ENCODE measurements around the gene TGM5.

DNA sequence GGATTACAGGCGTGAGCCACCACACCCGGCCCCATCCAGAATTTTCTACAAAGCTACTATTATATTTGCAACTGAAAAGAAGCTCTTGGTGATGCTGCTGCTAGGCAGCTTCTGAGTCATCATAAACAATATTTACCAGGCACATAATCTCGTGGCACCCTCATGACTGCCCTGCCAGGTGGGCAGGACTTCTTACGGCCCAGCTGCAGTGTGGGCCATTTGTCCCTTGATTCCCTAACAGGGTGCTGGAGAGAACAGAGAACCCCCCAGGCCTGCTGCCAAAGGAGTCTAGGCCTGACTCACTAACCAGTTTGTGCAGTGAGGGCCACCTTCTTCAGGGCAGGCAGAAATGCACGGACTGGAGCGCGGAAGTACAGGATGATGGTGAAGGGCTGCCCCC is 50.8 kb downstream of the TGM5 start:
- TF ChIP-seq CTCF (IDR thresholded peaks at IDR 0.05) = no peak
- TF ChIP-seq POLR2AphosphoS5 (IDR thresholded peaks at IDR 0.05) = no peak
- TF ChIP-seq EP300 (IDR thresholded peaks at IDR 0.05) = no peak

Data from gastroesophageal sphincter (tissue), 3 donors.